ENCODE measurements around the gene RAET1G.
"Not testable (repeated sequence)": the region's sequence is repeated elsewhere in the genome, so short reads cannot be mapped to it uniquely, and the experiment has no call there.

The RAET1G gene

DNA sequence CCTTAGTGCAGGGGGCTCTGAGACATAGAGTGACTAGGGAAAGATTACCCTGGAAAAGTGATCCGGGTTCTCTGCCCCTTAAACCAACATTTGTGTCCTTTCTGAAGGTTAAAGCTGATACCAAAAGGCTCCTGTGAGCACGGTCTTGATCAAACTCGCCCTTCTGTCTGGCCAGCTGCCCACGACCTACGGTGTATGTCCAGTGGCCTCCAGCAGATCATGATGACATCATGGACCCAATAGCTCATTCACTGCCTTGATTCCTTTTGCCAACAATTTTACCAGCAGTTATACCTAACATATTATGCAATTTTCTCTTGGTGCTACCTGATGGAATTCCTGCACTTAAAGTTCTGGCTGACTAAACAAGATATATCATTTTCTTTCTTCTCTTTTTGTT, 25.7 kb upstream of the RAET1G start:
- Mint-ChIP-seq H3K27ac (ENCODE audit: low read depth) (no peak overlapping the region), H3K36me3 (ENCODE audit: insufficient read depth) (peaks cover 1% of the 10 kb centered on the region), H3K4me3 (no peak overlapping the region), H3K27me3 (peaks cover 57% of the 10 kb centered on the region), H3K9me3 (no peaks in the 10 kb centered on the region), H3K4me1 (no peaks in the 10 kb centered on the region)
- DNase-seq (ENCODE audit: low spot score in 2 of 2) (peak in 1 of 2 donors; percentile 8), ATAC-seq (replicated peaks; ENCODE audit: extremely low read depth, poor library complexity, severe bottlenecking) (no peak)

DNA sequence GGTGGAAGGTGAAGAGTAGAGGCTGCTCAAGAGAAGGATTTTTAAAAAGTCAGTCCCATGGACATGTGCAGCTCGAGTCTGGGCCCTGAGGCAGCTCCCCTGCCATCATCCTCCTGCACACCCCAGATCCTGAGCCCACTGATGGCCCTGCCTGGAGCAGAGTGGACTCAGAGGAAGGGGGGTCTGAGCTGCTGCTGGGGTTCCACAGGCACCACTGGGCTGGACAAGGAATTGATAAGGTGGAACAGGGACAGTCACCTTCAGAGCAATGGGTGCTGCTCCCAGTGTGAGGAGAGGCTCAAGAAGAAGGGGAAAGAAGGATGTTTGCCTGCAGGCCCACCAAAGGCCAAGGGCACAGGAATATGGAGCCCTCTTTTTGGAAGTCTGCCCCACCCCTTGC, 25.1 kb upstream of the RAET1G start:
- no peak overlapping the region for H3K4me3 Mint-ChIP-seq
- H3K27ac Mint-ChIP-seq (ENCODE audit: low read depth): no peak overlapping the region
- no peaks in the 10 kb centered on the region for H3K9me3 Mint-ChIP-seq
- H3K4me1 Mint-ChIP-seq: no peaks in the 10 kb centered on the region
- DNase-seq (ENCODE audit: low spot score in 2 of 2) (peak in 1 of 2 donors; percentile 8), ATAC-seq (replicated peaks; ENCODE audit: extremely low read depth, poor library complexity, severe bottlenecking) (no peak)
- H3K36me3 Mint-ChIP-seq (ENCODE audit: insufficient read depth): peaks cover 1% of the 10 kb centered on the region
- H3K27me3 Mint-ChIP-seq: peaks cover 51% of the 10 kb centered on the region

DNA sequence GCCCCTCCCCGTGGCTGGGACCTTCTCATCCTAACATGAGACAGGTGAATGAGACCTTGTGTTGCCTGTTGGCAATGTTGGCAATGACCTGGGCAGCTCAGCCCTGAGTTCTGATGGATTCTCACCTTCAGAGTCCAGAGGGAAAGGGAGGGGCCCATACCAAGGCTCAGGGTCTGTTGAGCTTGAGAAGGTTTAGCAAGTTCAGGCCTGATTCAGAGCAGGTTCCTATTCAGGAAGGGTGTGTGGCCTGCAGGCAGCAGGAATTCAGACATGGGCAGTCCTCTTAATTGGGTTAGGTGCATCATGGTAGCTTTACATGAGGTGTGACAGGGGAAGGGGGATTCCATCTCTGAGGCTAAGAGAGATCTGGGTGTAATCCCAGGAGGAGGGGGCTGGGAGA, 24.6 kb upstream of the RAET1G start:
- not testable (repeated sequence) for ATAC-seq (replicated peaks; ENCODE audit: extremely low read depth, poor library complexity, severe bottlenecking); H3K4me3 Mint-ChIP-seq; H3K9me3 Mint-ChIP-seq; H3K27ac Mint-ChIP-seq (ENCODE audit: low read depth); DNase-seq (ENCODE audit: low spot score in 2 of 2); H3K4me1 Mint-ChIP-seq; H3K36me3 Mint-ChIP-seq (ENCODE audit: insufficient read depth)
- peaks cover 46% of the 10 kb centered on the region for H3K27me3 Mint-ChIP-seq

DNA sequence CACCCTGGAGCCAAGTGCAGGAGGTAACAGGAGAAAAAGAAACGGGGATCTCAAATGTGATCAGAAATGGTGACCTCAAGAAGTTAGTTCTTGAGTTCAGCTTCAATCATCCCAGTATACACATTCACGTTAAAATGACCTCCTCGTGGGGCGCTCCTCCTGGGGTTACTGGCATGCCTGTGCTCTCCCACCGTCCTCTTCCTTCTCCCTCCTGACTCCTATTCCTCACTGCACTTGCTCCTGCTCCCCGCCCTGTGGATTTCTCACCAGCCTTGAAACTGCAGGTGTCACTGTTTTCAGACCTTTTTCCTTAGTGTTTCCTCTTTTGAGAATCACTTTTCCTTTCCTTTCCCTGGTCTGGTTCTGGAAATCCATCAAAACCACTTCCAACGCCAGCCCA, 23.7 kb upstream of the RAET1G start:
- not testable (repeated sequence) for H3K4me3 Mint-ChIP-seq; H3K4me1 Mint-ChIP-seq; H3K9me3 Mint-ChIP-seq; ATAC-seq (replicated peaks; ENCODE audit: extremely low read depth, poor library complexity, severe bottlenecking); H3K36me3 Mint-ChIP-seq (ENCODE audit: insufficient read depth); DNase-seq (ENCODE audit: low spot score in 2 of 2); H3K27ac Mint-ChIP-seq (ENCODE audit: low read depth)
- H3K27me3 Mint-ChIP-seq: peaks cover 37% of the 10 kb centered on the region

DNA sequence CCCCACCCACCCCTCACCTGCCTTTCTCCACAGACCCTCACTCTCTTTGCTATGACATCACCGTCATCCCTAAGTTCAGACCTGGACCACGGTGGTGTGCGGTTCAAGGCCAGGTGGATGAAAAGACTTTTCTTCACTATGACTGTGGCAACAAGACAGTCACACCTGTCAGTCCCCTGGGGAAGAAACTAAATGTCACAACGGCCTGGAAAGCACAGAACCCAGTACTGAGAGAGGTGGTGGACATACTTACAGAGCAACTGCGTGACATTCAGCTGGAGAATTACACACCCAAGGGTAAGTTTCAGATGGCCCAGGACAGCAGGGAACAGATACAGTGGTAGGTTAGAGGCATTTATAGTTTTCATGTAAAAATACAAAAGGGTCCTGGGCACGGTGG, 22.4 kb upstream of the RAET1G start:
- not testable (repeated sequence) for DNase-seq (ENCODE audit: low spot score in 2 of 2); H3K9me3 Mint-ChIP-seq; H3K36me3 Mint-ChIP-seq (ENCODE audit: insufficient read depth); ATAC-seq (replicated peaks; ENCODE audit: extremely low read depth, poor library complexity, severe bottlenecking); H3K4me3 Mint-ChIP-seq; H3K27ac Mint-ChIP-seq (ENCODE audit: low read depth)
- peaks cover 12% of the 10 kb centered on the region for H3K4me1 Mint-ChIP-seq
- H3K27me3 Mint-ChIP-seq: peaks cover 30% of the 10 kb centered on the region

DNA sequence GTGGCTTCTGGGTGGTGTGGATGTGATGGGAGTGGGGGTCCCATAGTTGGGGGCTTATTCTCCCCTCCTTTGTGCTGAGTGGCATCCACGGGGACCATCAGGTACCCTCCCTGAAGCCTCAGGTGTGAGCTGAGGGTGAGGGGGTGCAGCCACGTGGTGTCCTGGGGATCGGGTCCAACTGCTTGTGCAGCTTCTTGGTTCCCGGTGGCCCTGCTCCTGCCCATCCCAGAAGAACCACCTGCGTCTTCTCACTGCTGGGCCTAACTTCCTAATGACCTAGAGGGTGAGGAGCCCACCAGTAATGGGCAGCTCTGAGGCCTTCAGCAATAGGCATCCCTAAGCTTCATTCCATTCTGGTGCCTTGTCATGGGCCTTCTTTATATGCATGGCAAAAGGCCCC, 20.4 kb upstream of the RAET1G start:
- peak overlapping the region; percentile 87 for H3K4me3 Mint-ChIP-seq
- peaks cover 24% of the 10 kb centered on the region for H3K4me1 Mint-ChIP-seq
- H3K9me3 Mint-ChIP-seq; ATAC-seq (replicated peaks; ENCODE audit: extremely low read depth, poor library complexity, severe bottlenecking); H3K27ac Mint-ChIP-seq (ENCODE audit: low read depth); DNase-seq (ENCODE audit: low spot score in 2 of 2): not testable (repeated sequence)
- H3K36me3 Mint-ChIP-seq (ENCODE audit: insufficient read depth): peaks cover 19% of the 10 kb centered on the region
- peaks cover 35% of the 10 kb centered on the region for H3K27me3 Mint-ChIP-seq

DNA sequence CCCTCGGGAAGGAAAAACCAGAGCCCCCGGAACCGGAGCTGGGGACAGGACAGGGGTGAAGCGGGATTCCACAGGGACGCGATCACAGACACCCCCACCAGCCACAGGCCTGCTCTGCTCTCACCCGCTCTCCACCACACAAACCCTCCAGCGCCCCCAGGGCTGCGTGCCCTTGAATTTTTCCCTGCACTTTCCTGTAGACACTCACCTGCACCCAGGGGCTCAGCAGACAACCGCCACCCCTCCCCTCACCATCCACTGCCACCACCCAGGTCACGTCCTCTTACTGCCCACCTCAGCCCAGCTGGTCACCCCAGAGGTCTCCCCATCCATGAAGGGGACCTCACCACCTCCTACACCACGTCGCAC, 19.5 kb upstream of the RAET1G start:
- H3K4me3 Mint-ChIP-seq: peak overlapping the region; percentile 87
- no peaks in the 10 kb centered on the region for H3K9me3 Mint-ChIP-seq
- peaks cover 26% of the 10 kb centered on the region for H3K4me1 Mint-ChIP-seq
- H3K36me3 Mint-ChIP-seq (ENCODE audit: insufficient read depth): peaks cover 19% of the 10 kb centered on the region
- no peak for DNase-seq (ENCODE audit: low spot score in 2 of 2)
- H3K27ac Mint-ChIP-seq (ENCODE audit: low read depth): peak overlapping the region; percentile 64
- peaks cover 35% of the 10 kb centered on the region for H3K27me3 Mint-ChIP-seq
- ATAC-seq (replicated peaks; ENCODE audit: extremely low read depth, poor library complexity, severe bottlenecking): no peak

DNA sequence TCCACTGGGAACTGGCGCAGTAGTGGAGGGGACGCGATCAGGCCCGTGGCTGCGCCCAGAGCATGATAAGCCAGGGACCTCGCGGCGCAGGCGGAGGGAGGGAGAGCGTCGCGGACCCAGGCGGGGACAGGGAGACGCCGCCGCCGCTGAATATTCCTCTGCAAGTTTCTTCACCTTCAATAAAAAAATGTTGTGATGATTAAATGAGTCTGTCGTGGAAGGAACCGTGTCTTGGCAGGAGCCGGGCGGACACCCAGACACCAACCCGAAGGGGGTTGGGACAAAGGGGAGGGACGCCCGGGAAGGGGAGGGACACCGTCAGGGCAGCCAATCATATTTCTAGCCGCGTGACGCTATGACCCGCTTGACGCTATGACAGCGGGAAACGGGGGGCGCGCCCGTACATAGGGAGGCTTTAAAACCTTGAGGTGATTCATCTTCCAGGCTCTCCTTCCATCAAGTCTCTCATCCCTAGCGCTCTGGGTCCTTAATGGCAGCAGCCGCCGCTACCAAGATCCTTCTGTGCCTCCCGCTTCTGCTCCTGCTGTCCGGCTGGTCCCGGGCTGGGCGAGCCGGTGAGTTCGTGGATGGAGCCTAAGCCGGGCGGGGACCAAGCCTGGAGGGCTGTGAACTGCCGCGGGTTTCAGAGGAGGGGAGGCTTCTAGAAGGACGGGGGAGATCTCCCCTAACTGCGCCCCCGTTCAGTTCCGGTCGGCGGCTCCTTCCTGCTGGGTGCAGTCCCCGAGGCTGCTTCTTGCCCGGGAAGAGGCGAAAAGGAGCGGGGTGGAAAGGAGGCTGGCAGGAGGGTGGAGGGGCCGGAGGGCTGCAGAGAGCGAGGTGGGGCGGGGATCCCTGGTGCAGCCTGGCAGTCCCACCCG, 18.9 kb upstream of the RAET1G start, which contains the start of gene ULBP2:
Gene ULBP2 (plus strand): TSS at position 432 of the 878 bp plus-strand sequence. CDS start 59 bp downstream, at position 491.
- Mint-ChIP-seq H3K27ac (ENCODE audit: low read depth) (peak within 1 kb of the TSS; percentile 64), H3K27me3 (peaks cover 40% of the 10 kb centered on the region), H3K9me3 (no peaks in the 10 kb centered on the region), H3K36me3 (ENCODE audit: insufficient read depth) (peaks cover 19% of the 10 kb centered on the region), H3K4me3 (peak within 1 kb of the TSS; percentile 87), H3K4me1 (peaks cover 26% of the 10 kb centered on the region)
- ATAC-seq (replicated peaks; ENCODE audit: extremely low read depth, poor library complexity, severe bottlenecking) (peak; percentile 87), DNase-seq (ENCODE audit: low spot score in 2 of 2) (peak; percentile 83 to 88)

DNA sequence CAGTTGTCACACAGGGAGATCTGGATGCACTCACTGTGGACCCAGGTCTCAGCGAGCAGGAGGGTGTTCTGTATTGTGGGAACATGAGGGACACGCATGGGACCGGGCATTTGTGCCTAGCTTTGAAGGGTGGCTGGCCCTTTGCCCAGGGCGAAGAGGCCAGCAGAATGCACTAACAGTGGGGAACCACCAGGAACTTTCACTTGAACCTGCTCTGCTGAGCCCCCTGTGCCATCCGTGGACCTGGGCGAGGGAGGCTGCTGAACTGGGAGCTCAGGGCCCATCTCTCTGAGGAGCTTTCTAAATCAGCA, 17.7 kb upstream of the RAET1G start:
- H3K4me3 Mint-ChIP-seq: peak overlapping the region; percentile 63
- ATAC-seq (replicated peaks; ENCODE audit: extremely low read depth, poor library complexity, severe bottlenecking) (no peak), DNase-seq (ENCODE audit: low spot score in 2 of 2) (no peak)
- H3K27me3 Mint-ChIP-seq: peaks cover 52% of the 10 kb centered on the region
- peak overlapping the region; percentile 64 for H3K27ac Mint-ChIP-seq (ENCODE audit: low read depth)
- H3K9me3 Mint-ChIP-seq: no peaks in the 10 kb centered on the region
- H3K36me3 Mint-ChIP-seq (ENCODE audit: insufficient read depth): peaks cover 18% of the 10 kb centered on the region
- peaks cover 26% of the 10 kb centered on the region for H3K4me1 Mint-ChIP-seq

DNA sequence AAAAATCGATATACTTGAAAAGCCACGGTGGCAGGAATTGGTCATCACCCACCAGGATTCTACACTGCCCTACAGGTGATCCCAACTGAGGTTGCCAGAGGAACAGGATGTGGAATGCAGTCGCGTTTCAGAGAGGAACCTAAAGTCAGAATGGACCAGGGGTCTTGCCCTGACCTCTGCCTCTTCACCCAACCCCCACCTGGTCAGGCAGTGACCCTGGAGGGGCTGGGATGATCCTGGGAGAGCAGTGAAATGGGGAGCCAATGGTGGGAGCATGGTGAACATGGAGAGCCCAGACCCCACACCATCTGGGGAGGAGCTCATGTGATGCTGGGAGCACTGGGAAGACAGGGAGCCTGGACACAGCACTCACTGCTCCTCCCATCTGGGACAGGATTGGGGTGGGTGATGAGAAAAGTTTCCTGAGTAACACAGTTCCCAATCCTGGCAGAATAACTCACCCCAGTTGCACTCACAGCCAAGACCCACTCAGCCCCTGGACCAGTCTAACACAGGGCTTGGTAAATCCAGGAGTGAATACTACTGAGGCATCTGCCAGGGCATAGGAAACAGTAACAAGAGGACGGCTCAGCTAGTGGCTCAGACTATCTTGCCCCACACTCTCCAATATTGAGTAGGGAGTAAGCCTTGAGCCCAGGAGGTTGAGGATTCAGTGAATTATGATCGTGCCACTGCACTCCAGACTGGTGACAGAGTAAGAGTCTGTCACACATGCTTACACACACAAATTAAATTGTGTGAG, 17.2 kb upstream of the RAET1G start:
- Mint-ChIP-seq H3K4me1 (peaks cover 26% of the 10 kb centered on the region), H3K27ac (ENCODE audit: low read depth) (peak overlapping the region; percentile 95), H3K4me3 (peak overlapping the region; percentile 63), H3K36me3 (ENCODE audit: insufficient read depth) (peaks cover 18% of the 10 kb centered on the region), H3K9me3 (no peaks in the 10 kb centered on the region), H3K27me3 (peaks cover 58% of the 10 kb centered on the region)
- DNase-seq (ENCODE audit: low spot score in 2 of 2) (peak in 1 of 2 donors; percentile 10), ATAC-seq (replicated peaks; ENCODE audit: extremely low read depth, poor library complexity, severe bottlenecking) (no peak)

DNA sequence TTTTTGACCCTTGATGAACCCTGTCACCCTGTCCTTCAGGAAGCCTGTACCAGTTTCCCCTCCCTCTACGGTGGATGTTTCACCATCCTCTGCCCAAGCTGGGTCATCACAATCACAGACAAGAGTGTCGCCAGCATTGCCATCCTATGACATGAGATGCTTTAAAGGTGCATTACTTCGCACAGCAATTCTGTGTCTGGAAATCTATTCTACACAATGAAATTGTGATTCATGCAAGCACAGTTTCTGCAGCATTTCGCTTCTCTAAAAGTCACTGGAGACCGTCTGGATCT, 16.4 kb upstream of the RAET1G start:
- Mint-ChIP-seq H3K4me1 (peaks cover 26% of the 10 kb centered on the region), H3K4me3 (peak overlapping the region; percentile 78), H3K27ac (ENCODE audit: low read depth) (peak overlapping the region; percentile 95), H3K36me3 (ENCODE audit: insufficient read depth) (peaks cover 18% of the 10 kb centered on the region), H3K27me3 (peaks cover 65% of the 10 kb centered on the region), H3K9me3 (no peaks in the 10 kb centered on the region)
- no peak for ATAC-seq (replicated peaks; ENCODE audit: extremely low read depth, poor library complexity, severe bottlenecking)
- no peak for DNase-seq (ENCODE audit: low spot score in 2 of 2)

DNA sequence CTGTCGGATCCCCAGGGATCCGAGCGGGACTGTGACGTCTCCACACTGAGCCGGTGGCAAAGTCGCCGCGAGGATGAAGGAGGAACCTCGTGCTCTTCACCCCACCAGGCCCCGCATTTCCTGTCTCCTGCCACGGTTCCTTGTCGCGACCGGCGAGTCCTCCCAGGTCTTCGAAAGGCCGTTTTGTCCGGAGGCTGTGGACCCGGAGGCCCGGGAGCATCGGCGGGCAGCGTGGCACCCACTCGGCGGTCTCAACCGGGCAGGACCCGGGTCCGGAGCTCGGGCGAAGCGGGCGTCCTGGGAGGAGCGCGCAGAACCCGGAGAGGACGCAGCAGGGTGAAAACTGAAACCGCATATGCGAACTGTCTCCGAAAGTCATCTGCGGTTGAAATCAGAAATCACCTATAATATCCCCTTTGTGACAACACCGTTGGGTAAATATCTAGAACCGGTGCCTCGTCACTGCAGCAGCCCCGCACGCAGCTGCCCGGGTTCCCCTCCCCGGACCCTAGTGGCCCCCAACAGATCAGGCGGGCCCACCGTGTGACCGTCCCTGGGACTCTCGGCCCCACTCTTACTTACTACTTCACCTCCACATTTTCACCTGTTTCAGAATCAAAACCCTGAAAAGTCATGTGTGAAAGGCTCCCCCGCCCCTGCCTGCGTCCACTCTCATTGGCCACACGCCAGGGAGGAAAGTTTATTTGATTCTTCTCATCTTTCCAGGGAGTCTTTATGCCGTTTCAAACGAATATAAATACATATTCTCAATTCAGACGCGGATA, 15.8 kb upstream of the RAET1G start:
- peaks cover 26% of the 10 kb centered on the region for H3K4me1 Mint-ChIP-seq
- peak overlapping the region; percentile 95 for H3K27ac Mint-ChIP-seq (ENCODE audit: low read depth)
- ATAC-seq (replicated peaks; ENCODE audit: extremely low read depth, poor library complexity, severe bottlenecking) (peak; percentile 44), DNase-seq (ENCODE audit: low spot score in 2 of 2) (peak; percentile 52 to 64)
- no peaks in the 10 kb centered on the region for H3K9me3 Mint-ChIP-seq
- H3K27me3 Mint-ChIP-seq: peaks cover 71% of the 10 kb centered on the region
- H3K4me3 Mint-ChIP-seq: peak overlapping the region; percentile 78
- peaks cover 18% of the 10 kb centered on the region for H3K36me3 Mint-ChIP-seq (ENCODE audit: insufficient read depth)
